HG02852 (cell line): ENCODE measurements around the gene SLC9A9.
A peak's percentile ranks its signal among the peaks of the same experiment; 100 is the strongest.

Experiments
- ATAC-seq: cut with Tn5 transposase; IDR thresholded peaks from one replicate; pipeline ENCODE4 v1.9.1; 2021; ENCODE audit warnings: mild to moderate bottlenecking, moderate library complexity; ENCODE audit not compliant: unreplicated experiment

SLC9A9 gene

GRCh38 chr3:143605233-143605950 is 242.9 kb downstream of the SLC9A9 start:
- ATAC-seq: peak; percentile 27

- peak; percentile 97 for ATAC-seq
These were observed 243.7 kb downstream of the SLC9A9 start for GRCh38 chr3:143604402-143605185.

- no peak for ATAC-seq
These were observed 244.5 kb downstream of the SLC9A9 start for GRCh38 chr3:143603774-143604173.

- no peak for ATAC-seq
These were observed 246.4 kb downstream of the SLC9A9 start for GRCh38 chr3:143601723-143602484.

GRCh38 chr3:143600756-143601718 is 247.2 kb downstream of the SLC9A9 start:
- no peak for ATAC-seq

GRCh38 chr3:143597774-143598652 is 250.3 kb downstream of the SLC9A9 start:
- no peak for ATAC-seq

- no peak for ATAC-seq
These were observed 251.2 kb downstream of the SLC9A9 start for GRCh38 chr3:143596957-143597642.

- peak; percentile 97 for ATAC-seq
These were observed 252.7 kb downstream of the SLC9A9 start for GRCh38 chr3:143595456-143596077.

- no peak for ATAC-seq
These were observed 254.1 kb downstream of the SLC9A9 start for GRCh38 chr3:143594206-143594605.

- ATAC-seq: no peak
These were observed 257.6 kb downstream of the SLC9A9 start for GRCh38 chr3:143590660-143591059.

GRCh38 chr3:143586576-143586975 is 261.7 kb downstream of the SLC9A9 start:
- ATAC-seq: no peak

GRCh38 chr3:143585720-143586456 is 262.4 kb downstream of the SLC9A9 start:
- peak; percentile 58 for ATAC-seq

GRCh38 chr3:143584474-143584873 is 263.8 kb downstream of the SLC9A9 start:
- ATAC-seq: no peak

GRCh38 chr3:143581972-143582722 is 266.1 kb downstream of the SLC9A9 start:
- peak; percentile 37 for ATAC-seq

- no peak for ATAC-seq
These were observed 269.3 kb downstream of the SLC9A9 start for GRCh38 chr3:143578810-143579435.

GRCh38 chr3:143576568-143577270 is 271.5 kb downstream of the SLC9A9 start:
- ATAC-seq: no peak
